GM19397 (cell line): ENCODE data around the gene SIRPB1.
"Not testable (repeated sequence)": the region's sequence is repeated elsewhere in the genome, so short reads cannot be mapped to it uniquely, and the experiment has no call there.

Source experiments
- ATAC-seq: cut with Tn5 transposase; IDR thresholded peaks from one replicate; pipeline ENCODE4 v1.9.1; 2021; ENCODE audit warnings: mild to moderate bottlenecking, moderate library complexity; ENCODE audit not compliant: unreplicated experiment

Gene SIRPB1

DNA sequence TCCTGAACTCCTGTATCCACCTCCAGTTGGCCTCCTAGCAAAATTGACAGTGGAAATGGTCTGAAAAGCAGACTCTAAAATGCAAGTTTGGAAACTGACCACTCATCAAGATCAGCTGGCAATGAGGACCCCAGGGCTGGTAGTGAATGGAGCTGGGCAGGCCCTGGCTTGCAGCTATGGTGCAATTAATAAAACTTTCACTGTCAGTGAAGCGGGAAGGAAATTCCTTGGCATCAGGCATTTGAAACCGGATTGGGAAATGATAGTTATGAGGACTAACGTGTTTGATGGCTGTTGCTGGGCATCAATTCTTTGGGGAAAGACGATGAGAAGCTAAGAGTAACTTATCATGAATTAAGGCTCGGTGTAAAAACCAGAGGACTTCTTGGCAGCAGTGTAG is 19.1 kb downstream of the SIRPB1 start:
- ATAC-seq, result no peak

- no peak for ATAC-seq
Observed at GRCh38 chr20:1595333-1595732, 24.5 kb downstream of the SIRPB1 start.

DNA sequence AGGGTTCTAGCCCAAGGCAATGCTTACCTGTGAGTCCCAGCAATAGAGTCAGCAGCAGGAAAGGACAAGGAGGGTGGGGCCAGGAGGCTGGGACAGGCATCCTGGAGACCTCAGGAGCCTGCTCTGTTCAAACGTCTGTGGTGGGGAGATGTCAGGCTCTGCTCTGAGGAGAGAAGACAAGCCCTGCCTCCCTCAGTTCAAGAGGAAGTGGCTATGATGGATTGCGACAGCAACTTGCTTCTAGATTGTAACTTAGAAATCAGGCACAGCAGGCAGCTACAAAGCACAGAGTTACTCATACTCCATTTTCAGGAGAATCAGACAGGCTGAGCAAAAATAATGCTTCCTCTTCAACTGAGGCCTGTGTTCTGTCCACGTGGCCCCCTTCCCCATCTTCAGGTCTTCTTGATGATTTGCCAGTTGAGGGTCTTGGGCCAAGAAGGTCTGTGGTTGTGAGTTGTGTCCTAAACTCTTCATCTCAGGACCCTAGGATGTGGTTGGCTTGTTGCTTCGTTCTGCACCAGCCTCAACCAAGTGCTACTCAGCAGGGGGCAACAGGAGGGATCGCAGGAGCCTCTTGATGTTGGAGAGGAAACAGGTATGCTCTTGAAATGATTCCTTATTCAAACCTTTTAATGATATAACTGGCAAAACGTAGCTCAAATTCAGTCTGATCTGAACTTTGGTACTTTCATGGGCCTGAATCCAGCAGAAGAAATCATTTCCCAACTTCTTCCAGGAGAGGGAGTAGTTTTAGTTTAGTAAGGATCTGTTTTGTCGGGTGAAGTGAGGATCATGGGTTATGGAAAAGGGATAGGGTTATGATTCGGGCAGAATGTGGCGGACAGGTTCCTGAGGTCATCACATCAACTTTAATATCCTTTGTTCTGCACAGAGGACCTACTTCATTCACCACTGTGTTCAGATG is 31.0 kb downstream of the SIRPB1 start:
- no peak for ATAC-seq

DNA sequence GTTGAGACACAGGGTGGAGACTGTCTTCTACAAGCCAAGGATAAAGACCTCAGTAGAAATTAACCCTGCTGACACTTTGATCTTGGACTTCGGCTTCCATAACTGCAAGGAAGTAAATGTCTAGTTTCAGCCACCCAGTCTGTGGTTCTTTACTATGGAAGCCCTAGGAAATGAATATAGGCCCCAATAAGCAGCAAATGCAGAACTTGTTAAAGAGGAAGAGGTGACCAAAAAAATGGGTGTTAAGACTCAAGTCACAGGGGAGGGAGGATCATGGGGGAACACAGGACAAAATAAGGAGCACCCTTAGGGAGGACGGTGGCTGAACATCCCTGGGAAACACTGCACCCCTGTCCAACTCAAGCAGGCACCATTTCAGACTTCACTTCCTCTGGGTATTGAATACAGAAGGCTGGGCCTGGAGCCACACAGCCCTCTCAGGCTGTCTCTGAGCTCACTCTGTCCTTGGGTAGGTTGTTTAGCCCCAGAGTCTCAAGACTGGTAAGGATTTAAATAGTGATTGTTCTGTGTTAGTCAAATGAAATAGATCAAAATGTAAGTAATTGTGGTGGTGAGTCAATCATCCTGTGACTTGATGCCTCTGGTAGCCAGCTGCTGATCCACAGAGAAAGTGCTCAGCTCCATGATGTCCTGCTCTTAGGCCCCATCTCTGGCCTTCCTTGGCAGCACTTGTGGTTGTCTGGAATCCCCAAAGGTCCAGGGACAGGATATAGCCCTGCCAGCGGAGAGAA is 31.9 kb downstream of the SIRPB1 start:
- ATAC-seq, result no peak

DNA sequence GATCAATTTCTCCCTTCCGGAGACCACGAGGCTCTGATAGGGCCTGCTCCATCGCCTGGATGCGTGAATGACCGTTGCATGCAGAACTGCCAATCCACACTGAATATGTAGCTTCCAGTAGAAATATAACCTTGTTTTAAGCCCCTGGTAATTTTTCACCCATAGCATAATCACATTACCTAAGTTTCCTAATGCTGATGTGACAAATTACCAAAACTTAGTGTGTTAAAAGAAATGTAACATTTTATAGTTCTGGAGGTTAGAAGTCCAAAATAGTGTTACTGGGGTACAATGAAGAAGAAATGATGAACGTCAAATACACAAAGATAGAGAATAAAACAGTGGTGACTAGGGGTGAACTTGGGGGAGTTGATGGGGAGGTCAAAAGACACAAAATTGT is 40.3 kb downstream of the SIRPB1 start:
- ATAC-seq, result no peak

GRCh38 chr20:1577906-1578305 is 41.9 kb downstream of the SIRPB1 start:
- no peak for ATAC-seq

DNA sequence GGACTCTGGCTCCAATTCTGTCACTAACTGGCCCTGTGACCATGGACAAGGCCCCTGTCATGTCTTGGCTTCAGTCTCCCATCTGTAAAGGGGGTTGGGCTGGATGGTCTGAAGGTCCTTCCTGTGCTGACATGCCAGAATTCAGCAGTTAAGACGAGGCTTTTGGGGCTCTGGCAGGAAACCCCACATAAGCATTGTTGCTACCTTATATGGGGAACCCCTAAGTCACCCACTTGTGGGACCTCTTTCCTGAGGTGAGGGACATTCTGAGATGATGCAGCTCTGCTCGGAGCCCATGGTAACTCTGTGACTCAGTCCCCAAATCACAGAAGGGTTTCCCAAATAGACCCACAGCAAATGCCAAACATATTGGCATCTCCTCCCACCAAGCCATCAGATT is 42.5 kb downstream of the SIRPB1 start:
- not testable (repeated sequence) for ATAC-seq

DNA sequence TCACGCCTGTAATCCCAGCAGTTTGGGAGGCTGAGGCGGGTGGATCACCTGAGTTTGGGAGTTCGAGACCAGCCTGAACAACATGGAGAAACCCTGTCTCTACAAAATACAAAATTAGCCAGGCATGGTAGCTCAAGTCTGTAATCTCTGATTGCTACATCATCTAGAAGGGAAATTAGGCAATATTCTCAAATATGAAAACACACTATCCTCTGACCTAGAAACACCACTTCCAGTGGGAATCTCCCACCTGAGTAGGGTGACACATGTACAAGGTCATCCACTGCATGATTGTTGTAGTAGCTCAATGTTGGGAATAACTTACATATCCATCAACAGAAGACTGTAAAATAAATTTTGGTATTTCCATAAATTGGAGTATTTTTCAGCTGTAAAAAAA is 43.2 kb downstream of the SIRPB1 start:
- no peak for ATAC-seq

GRCh38 chr20:1576003-1576402 is 43.8 kb downstream of the SIRPB1 start:
- not testable (repeated sequence) for ATAC-seq

DNA sequence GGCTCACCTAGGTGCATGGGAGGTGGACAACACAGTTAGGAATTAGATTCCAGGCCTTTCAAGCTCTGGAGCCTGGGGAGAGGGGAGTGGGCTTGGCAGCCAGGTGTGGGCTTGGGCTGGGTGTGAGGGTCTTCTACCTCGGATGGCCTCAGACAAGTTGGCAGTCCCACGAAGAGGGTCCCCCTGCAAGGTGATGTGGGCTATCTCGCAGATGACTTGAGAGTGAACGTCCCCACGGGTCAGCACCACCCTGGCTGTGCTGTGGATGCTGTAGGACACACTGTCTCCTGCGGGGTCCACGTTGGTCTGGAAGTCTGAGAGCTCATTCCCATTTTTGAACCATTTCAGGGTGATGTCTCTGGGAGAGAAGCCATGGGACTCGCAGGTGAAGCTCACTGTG is 48.2 kb downstream of the SIRPB1 start:
- not testable (repeated sequence) for ATAC-seq
